OCI-LY3 (cell line): ENCODE data around the gene CARM1.

Experiments used
- EZH2phosphoT487 ChIP-seq: fragments of 200-600 bp; shearing (Covaris generic); IDR thresholded peaks from 2 replicates; pipeline ENCODE4 v1.6.1; 2018; ENCODE audit warnings: antibody characterized with exemption, mixed run types, low read depth
- TF ChIP-seq, protein P1 (sequence below): fragments of 200-600, 300-600 bp; sonication (generic); IDR thresholded peaks from 2 replicates; pipeline ENCODE4 v1.5.1; 2014; ENCODE audit warnings: antibody characterized with exemption, low read length, low read depth

- TF ChIP-seq, protein P1, sequence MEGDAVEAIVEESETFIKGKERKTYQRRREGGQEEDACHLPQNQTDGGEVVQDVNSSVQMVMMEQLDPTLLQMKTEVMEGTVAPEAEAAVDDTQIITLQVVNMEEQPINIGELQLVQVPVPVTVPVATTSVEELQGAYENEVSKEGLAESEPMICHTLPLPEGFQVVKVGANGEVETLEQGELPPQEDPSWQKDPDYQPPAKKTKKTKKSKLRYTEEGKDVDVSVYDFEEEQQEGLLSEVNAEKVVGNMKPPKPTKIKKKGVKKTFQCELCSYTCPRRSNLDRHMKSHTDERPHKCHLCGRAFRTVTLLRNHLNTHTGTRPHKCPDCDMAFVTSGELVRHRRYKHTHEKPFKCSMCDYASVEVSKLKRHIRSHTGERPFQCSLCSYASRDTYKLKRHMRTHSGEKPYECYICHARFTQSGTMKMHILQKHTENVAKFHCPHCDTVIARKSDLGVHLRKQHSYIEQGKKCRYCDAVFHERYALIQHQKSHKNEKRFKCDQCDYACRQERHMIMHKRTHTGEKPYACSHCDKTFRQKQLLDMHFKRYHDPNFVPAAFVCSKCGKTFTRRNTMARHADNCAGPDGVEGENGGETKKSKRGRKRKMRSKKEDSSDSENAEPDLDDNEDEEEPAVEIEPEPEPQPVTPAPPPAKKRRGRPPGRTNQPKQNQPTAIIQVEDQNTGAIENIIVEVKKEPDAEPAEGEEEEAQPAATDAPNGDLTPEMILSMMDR = no peak
- TF ChIP-seq EZH2phosphoT487 = no peak
These were observed 94.0 kb downstream of the CARM1 start for GRCh38 chr19:10965398-10965797.
